ENCODE measurements around the gene OR2W3.

OR2W3 gene

GRCh38 chr1:247895163-247895637 lies at the start of gene OR2W3:
Gene OR2W3 (plus strand): TSS chr1:247895587. CDS start chr1:247895587, 0 bp downstream.
- DNase-seq (ENCODE audit: low spot score), result no peak

DNA sequence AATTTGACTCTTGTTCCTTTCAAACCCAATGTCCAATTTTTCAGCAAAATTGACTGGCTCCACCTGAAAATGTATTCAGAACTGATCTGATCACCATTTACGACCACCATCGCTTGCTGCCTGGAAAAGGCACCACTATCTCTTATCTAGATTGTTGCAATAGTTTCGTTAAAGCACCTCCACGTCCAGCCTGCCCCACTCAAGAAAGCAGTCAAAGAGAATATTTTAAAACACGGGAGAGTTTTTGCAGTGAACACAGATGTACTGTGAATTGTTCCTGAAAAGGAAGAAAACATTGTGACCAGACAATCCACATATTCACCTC lies 49.7 kb upstream of the OR2W3 start:
- DNase-seq (ENCODE audit: low spot score), result no peak

DNA sequence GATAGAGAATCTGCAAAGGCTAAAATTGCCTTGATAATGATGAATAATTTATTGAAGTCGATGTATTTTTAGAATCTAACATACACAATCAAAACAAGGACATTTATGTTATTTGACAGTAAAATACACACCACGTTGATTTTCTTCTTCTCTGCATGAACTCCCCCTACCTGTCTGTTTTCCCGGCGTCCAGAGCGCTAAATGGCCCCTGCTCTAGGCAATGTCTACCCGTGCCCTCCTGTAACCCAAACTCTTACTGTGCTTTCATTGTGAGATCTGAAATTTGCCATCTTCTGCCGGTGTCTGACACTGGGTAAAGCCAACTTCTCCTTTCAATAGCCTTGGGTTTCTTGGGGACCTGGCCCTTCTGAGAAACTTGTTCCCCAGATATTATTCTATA lies 47.0 kb upstream of the OR2W3 start:
- DNase-seq (ENCODE audit: low spot score), result no peak

DNA sequence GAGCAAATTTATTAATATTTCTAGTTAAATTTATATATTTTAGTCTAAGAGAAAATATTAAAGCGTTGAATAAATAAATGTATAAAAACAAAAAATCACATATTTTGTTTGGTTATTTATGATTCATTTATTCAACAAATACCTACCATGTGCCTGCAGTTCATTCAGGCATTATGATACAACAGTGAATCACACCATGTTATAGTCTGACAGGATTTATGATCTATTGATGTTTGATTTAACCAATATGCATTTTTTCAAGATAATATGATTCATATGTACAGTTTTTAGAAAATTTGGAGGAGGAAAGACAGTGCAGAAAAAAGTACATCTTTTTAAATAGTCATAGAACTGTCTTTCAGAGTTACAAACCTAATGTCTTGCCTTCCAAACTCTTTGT lies 45.8 kb upstream of the OR2W3 start:
- no peak for DNase-seq (ENCODE audit: low spot score)

DNA sequence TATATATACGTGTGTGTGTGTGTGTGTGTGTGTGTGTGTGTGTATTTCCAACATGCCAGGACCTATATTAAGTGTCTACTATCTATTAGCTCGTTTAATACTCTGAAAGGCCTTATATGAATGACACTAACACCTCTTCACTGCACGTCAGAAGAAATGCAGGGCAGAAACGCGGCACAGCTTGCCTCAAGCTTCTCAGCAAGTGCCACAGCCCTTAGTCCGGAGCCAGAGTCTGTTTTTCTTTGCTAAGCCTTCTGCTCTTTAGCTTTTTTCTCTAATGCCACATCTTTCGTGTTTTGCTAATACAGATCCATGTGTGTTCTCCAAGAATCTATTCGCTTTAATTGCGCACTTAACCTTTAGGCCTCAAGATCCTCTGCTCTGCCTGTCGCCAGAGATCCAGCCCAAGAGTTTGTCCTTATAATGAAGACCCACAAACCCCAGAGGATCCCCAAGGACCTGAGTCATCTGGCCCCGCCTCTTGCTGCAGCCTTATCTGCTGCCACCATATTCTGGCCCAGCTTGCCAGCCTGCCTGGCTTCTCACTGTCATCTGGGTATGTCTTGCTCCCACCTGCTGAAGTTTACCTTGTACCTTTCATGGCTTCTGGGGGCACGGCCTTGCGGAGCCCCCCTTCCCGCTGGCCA lies 40.4 kb upstream of the OR2W3 start:
- DNase-seq (ENCODE audit: low spot score), result peak; percentile 97

- DNase-seq (ENCODE audit: low spot score), result no peak
Measured at GRCh38 chr1:247855911-247856310, 39.5 kb upstream of the OR2W3 start.

DNA sequence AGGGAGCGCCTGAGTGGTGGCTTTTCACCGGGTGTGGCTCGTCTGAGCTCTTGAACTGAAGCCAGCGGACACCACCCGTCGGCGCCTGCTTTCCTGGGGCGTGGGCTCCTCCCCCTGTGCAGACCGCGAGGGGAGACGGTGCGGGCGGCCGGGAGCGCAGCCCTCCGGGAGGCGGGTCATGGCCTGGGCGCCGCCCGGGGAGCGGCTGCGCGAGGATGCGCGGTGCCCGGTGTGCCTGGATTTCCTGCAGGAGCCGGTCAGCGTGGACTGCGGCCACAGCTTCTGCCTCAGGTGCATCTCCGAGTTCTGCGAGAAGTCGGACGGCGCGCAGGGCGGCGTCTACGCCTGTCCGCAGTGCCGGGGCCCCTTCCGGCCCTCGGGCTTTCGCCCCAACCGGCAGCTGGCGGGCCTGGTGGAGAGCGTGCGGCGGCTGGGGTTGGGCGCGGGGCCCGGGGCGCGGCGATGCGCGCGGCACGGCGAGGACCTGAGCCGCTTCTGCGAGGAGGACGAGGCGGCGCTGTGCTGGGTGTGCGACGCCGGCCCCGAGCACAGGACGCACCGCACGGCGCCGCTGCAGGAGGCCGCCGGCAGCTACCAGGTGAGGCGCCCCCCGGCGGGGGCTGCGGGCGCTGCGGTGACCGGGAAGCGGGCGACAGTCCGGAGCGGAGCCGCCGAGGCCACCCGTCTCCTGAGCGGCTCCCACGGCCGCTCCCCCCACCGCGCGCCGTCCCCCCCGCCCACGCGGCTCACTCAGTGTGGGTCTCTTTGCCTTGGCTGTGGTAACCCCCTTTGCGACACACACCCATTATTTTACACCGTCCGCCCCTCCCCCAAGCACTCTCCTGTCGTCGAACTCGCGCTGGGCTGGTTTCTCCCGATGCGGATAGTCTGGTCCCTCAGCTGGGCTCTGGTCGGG lies 38.1 kb upstream of the OR2W3 start, which contains the start of gene TRIM58:
Gene TRIM58, plus strand, starts transcription at position 119 of the 916 bp plus-strand sequence. Its CDS starts 60 bp downstream, at position 179.
- peak; percentile 97 for DNase-seq (ENCODE audit: low spot score)

DNA sequence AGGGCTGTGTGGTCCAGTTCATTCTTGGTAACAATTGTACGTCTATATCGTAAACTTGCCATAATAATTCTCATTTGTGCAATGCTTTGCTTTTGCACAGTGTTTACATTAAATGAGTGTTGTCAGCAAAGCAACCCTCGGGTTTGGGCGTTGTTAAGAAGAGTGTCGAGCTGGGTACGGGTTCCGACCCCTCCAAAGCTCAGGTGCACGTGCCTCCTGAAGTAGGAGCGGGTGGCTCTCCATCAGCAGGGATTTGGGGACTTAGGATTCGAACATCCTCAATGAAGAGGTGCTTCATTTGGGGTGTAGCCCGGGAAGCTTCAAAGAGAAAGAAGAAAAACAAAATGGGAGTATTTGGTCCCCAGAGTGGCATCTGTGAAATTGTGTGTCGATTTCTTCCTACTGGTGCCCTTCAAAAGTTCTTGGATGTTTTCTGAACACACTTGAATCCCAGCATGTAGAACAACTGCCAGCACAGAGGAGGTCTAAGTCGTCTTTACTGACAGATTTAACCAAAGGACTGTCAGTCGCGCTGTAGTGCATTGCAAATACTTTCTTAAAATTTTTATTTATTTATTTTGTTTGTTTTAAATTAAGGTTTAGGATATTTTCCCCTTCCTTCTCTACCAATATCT lies 37.3 kb upstream of the OR2W3 start:
- DNase-seq (ENCODE audit: low spot score), result peak; percentile 51

GRCh38 chr1:247862756-247863155 lies 32.6 kb upstream of the OR2W3 start:
- DNase-seq (ENCODE audit: low spot score), result no peak

DNA sequence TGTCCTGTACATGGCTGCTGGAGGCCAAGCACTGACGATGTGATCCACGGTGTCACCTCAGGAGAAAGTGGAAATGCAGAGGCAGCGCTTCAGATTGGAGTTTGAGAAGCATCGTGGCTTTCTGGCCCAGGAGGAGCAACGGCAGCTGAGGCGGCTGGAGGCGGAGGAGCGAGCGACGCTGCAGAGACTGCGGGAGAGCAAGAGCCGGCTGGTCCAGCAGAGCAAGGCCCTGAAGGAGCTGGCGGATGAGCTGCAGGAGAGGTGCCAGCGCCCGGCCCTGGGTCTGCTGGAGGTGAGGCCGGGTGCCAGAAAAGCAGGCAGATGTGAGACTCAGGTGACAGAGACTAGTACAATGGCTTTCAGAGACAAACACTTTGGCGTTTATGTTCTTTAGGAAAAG lies 30.7 kb upstream of the OR2W3 start:
- DNase-seq (ENCODE audit: low spot score), result no peak

DNA sequence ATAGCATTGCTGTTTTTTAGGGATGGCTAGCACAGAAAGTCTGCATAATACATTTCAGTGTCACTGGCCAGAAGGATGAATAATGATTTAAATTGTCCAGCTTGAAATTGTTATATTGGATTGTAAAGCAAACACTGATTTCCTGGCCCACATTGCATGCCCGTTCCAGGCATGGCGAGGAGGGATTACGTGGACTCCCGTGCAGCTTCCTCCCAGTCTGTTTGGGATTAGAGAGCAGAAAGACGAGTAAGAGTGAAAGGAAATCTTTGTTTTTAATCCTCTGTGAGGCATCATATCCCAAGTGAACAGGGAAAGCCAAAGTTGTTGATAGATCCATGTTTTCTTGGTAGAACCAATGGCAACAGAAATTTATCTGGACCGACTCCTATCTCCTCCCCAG lies 30.0 kb upstream of the OR2W3 start:
- DNase-seq (ENCODE audit: low spot score), result no peak

DNA sequence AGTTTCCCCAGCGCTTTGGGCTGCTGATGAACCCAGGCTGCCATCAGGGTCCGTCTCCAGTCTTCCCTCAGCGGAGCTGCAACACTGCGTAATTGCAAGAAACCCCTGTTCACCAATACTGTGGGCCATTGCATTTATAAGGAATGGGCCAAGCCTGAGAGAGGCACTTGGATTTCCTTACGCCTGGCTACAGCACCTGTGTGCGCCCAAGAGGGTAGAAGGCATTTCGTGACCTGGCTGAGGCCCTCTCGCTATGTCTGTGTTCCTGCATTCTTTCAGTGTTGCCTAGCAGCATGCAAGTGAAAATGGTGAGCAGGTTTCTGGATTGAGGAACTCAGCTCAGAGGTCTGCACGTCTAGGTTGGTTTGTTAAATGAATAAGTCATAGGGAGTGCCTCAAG lies 12.0 kb upstream of the OR2W3 start:
- DNase-seq (ENCODE audit: low spot score), result no peak

DNA sequence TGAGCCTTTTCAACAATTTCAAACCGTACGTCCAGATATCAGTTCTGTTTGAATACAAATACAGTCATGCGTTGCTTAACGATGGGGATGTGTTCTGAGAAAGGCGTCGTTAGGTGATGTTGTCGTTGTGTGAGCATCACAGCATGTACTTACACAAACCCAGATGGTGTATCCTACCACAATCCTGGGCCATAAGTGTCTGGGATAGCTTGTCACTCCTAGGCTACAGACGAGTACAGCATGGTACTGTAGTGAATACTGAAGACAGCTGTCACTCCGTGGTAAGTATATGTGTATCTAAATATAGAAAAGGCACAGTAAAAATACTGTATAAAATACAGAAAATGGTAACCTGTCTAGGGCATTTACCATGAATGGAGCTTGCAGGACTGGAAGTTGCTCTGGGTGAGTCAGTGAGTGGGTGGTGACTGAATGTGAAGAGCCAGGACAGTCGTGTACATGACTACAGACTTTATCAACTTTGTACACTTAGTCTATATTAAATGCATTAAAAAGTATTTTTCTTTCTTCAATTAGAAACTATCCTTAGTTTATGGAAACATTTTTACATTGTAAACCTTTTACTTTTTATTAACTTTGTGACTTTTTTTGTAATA lies 10.5 kb upstream of the OR2W3 start:
- DNase-seq (ENCODE audit: low spot score), result peak; percentile 36

GRCh38 chr1:247895976-247896375 lies 589 bp downstream of the OR2W3 start:
- DNase-seq (ENCODE audit: low spot score), result no peak

DNA sequence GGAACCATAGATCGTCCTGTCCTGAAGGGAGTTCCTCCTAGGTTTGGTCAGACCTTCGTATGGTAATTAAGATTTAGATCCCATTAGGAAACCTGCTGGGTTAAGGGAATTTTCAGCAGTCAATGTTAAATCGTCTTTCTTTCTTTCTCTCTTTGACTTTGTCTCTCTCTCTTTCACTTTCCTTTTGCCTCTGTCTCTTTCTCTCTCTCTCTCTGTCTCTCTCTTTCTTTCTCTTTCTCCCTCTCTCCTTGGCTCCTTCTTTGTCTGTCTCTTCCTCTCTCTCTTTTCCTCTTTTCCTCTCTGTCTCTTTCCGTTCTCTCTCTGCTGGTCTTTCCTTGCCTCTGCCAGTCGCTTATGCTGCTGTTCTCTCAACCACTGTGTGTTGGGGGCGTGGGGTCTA lies 8.7 kb downstream of the OR2W3 start:
- no peak for DNase-seq (ENCODE audit: low spot score)

GRCh38 chr1:247905181-247905580 lies 9.8 kb downstream of the OR2W3 start:
- no peak for DNase-seq (ENCODE audit: low spot score)

GRCh38 chr1:247905910-247906503 lies 10.6 kb downstream of the OR2W3 start:
- DNase-seq (ENCODE audit: low spot score), result no peak

DNA sequence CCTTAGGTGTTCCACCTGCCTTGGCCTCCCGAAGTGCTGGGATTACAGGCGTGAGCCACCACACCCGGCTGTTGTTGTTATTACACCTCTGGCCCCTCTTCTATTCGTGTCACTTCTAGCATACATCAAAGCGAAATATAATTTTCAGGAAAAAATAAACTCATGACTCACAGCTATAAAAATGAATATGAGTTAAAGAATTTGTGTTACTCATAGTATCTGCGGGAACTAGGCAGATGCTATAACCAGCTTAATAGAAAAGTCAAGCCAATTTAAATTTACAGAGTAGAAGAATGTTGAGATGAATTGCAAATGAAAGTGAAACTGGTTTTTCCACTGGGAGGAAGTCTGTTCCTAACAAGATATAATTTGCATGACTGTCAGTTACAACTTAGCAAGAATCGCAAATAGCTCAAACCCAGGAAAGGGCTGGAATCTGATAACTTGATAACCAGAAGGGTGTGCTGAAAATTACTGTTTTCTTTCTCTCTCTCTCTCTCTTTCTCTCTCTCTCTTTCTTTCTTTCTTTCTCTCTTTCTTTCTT lies 11.2 kb downstream of the OR2W3 start:
- DNase-seq (ENCODE audit: low spot score), result peak; percentile 80

DNA sequence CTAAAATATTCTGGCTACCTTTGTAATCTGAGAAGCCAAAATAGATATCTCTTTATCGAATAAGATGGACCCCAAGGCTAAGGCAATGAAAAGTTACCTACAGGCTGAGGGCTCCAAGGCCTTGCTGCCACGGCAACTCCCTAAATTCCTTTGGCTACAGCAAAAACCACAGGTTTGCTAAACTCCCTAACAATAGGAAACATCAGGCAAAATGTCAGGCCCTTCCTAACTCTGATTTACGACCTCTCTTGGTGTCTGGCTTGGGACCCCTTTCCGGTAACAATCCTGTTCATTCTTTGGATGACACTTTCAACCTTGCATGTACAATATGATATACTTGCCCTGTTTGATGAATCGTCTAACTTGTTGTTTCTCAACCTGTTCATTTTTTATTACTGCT lies 13.4 kb downstream of the OR2W3 start:
- no peak for DNase-seq (ENCODE audit: low spot score)

GRCh38 chr1:247913786-247914185 lies 18.4 kb downstream of the OR2W3 start:
- DNase-seq (ENCODE audit: low spot score), result no peak

GRCh38 chr1:247914941-247915662 lies 19.7 kb downstream of the OR2W3 start:
- no peak for DNase-seq (ENCODE audit: low spot score)

All from hematopoietic multipotent progenitor cell treated with erythropoietin and hydrocortisone succinate and interleukin-3 and kit ligand, for 15 days (in vitro differentiated cells).